ENCODE data around the gene OLFM3.

GRCh38 chr1:101914473-101915242 is 82.1 kb downstream of the OLFM3 start:
- TF ChIP-seq, protein P1, sequence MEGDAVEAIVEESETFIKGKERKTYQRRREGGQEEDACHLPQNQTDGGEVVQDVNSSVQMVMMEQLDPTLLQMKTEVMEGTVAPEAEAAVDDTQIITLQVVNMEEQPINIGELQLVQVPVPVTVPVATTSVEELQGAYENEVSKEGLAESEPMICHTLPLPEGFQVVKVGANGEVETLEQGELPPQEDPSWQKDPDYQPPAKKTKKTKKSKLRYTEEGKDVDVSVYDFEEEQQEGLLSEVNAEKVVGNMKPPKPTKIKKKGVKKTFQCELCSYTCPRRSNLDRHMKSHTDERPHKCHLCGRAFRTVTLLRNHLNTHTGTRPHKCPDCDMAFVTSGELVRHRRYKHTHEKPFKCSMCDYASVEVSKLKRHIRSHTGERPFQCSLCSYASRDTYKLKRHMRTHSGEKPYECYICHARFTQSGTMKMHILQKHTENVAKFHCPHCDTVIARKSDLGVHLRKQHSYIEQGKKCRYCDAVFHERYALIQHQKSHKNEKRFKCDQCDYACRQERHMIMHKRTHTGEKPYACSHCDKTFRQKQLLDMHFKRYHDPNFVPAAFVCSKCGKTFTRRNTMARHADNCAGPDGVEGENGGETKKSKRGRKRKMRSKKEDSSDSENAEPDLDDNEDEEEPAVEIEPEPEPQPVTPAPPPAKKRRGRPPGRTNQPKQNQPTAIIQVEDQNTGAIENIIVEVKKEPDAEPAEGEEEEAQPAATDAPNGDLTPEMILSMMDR (IDR thresholded peaks at IDR 0.05) = no peak
- no peak for TF ChIP-seq POLR2A (IDR thresholded peaks at IDR 0.05)
- TF ChIP-seq EP300 (IDR thresholded peaks at IDR 0.05) = no peak
